ENCODE measurements around the gene NAV3.

The NAV3 gene

DNA sequence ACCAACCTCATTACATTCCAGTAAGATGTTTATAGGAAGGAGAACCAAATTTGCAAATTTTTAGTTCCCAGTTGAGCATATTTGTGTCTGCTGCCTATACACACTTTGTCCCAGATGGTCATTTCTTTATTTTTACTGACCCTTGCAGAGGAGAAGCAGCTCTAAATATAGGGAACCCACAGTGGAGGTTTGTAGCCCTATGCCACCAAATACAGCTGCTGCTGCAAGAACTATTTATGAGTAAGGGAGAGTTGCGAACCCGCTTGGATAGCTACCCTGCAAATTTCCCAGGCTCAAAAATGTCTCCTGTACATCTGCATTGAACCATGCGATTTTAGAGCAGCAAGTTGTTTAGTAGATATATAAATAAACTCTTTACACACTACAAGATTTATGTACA lies 48.2 kb downstream of the NAV3 start:
- TF ChIP-seq ZNF274 (IDR thresholded peaks at IDR 0.05; ENCODE audit: low read depth, low read length) = no peak

DNA sequence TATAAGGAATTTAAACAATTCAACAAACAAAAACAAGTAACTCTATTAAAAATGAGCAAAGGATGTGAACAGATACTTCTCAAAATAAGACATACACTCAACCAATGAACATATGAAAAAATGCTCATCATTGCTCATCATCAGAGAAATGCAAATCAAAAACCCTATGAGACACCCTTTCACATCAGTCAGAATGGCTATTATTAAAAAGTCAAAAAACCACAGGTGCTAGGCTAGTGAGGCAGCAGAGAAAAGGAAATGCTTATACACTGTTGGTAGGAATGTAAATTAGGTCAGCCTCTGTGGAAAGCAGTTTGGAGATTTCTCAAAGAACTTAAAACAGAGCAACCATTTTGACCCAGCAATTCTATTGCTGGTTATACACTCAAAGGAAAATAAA lies 52.0 kb downstream of the NAV3 start:
- H3K4me3 ChIP-seq (ENCODE audit: low read length) = no peak overlapping the region
- no peak for TF ChIP-seq ZNF274 (IDR thresholded peaks at IDR 0.05; ENCODE audit: low read depth, low read length)

More for the DNA sequence above, 48.2 kb downstream of the NAV3 start:
- H3K4me3 ChIP-seq (ENCODE audit: low read length) = no peak overlapping the region

DNA sequence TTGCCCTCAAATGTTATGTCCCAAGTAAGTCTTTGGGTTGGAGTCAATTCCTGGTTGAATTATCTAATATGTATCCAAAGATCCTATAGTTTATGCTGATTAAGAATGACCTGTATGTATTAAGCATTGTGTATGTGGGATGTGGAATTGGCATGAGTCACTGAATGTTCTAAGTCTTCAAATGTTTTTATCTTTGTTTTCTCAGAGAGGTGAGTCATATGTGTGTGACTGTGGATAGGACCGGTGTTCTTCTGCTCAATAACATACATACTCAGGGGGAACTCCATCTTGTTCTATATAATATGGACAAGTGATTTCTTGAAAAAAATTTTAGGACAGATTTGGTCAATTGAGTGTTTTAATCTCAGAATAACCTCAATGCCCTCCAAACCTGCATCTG lies 57.9 kb downstream of the NAV3 start:
- no peak overlapping the region for H3K4me3 ChIP-seq (ENCODE audit: low read length)
- TF ChIP-seq ZNF274 (IDR thresholded peaks at IDR 0.05; ENCODE audit: low read depth, low read length) = no peak

DNA sequence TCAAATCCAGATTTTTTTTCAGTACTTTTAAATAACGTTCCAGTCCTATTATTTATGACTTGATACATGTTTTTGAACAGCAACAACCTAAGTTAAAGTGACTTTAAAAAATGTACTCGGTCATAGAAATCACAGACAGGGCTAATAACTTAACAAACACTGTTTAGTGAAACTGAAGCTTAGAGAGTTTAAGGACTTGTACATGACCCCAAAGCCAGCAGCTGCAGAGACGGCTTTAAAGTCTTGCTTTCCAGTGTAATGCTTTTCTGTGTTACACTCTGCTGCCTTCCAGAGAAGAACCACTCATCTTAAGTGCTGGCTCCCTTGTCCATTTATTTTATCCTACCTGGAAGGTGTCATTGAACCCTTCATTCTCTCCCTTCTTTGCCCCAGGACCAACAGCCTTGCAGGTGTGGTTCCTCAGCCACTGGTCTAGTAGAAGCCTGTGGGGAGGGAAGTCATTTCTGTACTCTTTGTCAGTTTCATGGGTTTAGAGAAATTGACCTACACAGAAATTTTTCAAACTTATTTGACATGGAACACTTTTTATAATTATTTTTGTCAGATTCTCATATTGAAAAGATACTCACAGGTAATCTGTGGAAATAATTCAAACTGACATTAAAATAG lies 60.9 kb downstream of the NAV3 start:
- H3K4me3 ChIP-seq (ENCODE audit: low read length) = no peak overlapping the region
- no peak for TF ChIP-seq ZNF274 (IDR thresholded peaks at IDR 0.05; ENCODE audit: low read depth, low read length)

DNA sequence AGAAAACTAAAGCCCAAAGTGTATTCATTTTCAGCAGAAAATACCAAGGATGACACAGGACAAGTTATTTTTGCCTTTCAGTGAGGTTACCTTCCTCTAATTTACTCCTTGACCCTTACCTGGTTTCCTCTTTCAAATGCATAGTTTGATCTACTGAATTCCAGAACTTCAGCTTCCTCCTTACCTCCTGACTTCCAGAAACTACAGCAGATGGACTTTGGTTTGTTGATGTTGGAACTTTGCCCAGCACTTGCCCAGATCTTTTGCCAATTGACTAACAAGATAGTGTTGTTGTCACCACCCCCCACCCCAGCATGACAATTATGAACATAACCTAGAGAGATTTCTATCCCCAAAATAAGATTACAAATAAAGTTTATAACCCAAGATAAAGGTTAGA lies 63.2 kb downstream of the NAV3 start:
- no peak for TF ChIP-seq ZNF274 (IDR thresholded peaks at IDR 0.05; ENCODE audit: low read depth, low read length)
- no peak overlapping the region for H3K4me3 ChIP-seq (ENCODE audit: low read length)

DNA sequence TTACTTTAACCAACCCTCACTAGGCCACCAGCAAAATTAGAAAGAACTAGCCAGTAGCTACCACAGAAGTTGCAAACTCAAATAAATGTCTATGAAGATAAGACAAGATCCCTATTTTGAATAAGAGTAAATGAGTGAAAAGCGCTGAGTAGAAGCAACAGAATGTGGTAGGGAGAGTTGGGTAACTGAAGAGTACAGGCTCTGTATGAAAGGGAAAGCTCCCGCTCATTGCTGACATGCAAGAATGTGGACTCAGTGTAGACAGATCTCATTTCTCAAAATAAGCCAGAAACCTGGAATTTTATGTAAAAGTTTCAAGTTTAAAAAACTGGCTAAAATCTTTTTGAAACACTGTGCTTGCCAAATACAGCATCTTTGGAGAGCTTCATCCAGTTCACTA lies 63.9 kb downstream of the NAV3 start:
- H3K4me3 ChIP-seq (ENCODE audit: low read length) = no peak overlapping the region
- TF ChIP-seq ZNF274 (IDR thresholded peaks at IDR 0.05; ENCODE audit: low read depth, low read length) = no peak

DNA sequence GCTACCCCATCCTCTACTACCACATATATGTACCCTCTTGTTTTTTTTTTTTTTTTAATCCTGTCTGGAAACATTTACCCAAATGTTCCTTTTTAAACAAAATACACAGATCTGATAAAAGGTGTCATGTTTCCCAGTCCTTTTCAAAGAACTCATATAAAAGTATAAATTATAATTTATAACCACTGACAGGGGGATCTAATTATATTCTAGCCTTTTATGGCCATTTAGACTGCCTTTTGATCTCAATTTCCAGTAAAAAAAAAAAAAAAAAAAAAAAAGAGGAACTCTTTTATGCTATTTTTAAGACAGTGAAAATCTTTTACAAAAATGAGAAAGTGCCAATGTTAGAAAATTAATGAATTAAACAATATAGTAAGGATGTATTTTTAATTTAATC lies 65.0 kb downstream of the NAV3 start:
- TF ChIP-seq ZNF274 (IDR thresholded peaks at IDR 0.05; ENCODE audit: low read depth, low read length) = no peak
- H3K4me3 ChIP-seq (ENCODE audit: low read length) = no peak overlapping the region

DNA sequence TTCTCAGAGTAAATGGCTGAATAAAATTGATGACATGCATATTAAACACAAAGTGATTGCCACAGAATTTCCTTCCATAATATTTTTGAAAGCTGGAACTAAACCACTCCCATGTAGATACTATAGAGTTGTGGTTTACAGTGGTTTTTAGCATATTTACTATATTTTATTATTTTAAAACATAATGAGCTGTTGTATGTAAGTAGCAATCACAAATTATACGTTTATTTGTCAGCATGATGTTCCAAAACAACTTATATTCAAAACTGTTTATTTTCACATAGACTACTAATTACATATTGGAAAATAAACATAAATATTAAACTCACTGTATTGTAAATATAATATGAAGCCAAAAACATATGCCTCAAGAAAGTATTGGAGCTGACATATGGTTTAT lies 77.2 kb downstream of the NAV3 start:
- H3K4me3 ChIP-seq (ENCODE audit: low read length) = no peak overlapping the region
- TF ChIP-seq ZNF274 (IDR thresholded peaks at IDR 0.05; ENCODE audit: low read depth, low read length) = no peak

DNA sequence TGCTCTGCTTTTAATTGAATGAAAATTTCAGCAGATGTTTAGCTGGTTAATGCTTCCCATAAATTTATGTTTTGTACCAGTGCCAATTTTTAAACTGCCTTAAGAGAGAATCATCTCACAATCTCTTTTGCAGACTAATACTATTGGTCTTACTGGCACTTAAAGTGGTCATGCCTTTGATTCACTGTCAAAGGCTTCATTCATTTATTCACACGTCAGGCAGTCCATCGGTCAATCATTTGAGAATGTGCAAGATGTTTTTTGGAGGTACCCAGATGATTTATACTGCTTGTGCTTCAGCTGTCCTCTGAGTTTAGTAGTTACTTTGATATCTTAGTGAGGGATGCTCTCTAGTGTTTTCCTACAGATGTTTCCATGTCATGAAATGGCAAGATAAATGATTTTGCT lies 83.4 kb downstream of the NAV3 start:
- no peak overlapping the region for H3K4me3 ChIP-seq (ENCODE audit: low read length)
- no peak for TF ChIP-seq ZNF274 (IDR thresholded peaks at IDR 0.05; ENCODE audit: low read depth, low read length)

DNA sequence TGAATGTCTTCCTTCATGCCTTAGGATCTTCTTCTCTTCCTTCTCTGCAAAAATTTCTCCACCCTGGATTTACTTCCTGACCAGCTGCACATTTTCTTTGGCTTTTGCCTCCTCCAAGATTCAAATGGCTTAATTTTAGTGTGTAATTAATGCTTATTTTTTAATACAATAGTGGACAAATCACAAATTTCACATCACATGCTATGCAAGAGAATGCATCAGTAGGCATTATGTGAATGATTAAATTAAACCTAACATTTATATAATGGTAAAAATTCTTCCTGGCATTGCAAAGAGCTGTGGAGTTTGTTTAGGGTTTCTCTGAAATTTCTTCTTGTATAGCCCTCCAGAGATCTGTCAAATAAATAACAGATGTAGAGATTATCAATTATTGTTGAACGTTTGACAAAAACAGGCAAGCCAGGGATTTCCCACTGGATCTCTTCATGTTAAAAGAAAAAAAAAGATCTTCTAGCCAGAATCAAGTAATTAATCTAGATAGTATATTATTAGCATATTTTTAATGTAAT lies 84.4 kb downstream of the NAV3 start:
- TF ChIP-seq ZNF274 (IDR thresholded peaks at IDR 0.05; ENCODE audit: low read depth, low read length) = no peak
- no peak overlapping the region for H3K4me3 ChIP-seq (ENCODE audit: low read length)

DNA sequence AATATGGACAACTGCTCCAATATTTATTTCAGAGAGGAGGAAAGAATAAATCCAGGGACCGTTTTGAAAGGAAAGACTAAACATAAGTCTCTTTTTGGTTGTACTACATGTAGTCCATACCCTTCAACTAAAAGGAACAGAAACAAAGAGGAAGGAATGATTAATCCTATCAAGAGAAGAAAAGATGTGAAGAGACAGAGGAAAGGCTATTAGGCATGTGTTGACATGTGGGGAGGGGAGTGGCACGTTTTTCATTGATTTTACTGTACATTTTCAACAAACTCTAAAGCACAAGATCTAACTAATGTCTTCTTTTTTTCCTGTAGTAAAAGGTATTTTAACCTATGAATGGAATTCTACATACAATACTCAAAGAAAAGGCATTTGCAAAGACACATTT lies 85.6 kb downstream of the NAV3 start:
- TF ChIP-seq ZNF274 (IDR thresholded peaks at IDR 0.05; ENCODE audit: low read depth, low read length) = no peak
- no peak overlapping the region for H3K4me3 ChIP-seq (ENCODE audit: low read length)

DNA sequence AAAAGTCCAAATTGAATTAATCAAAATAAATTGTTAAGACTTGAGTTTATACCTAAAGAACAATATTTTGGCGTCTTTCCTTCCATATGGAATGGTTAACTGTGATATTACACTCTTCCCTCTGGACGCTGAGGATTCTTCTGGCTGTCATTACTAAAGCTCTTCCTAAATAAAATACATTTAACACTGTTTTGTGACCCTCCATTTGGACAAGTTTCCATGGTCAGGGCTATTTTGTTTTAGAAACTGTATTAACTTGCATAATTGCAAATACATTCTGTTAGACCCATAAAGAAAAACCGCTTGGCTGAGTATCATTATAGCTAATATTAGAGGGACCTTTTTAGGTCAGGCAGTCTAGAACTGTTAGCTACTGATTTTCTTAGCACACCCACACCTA lies 87.4 kb downstream of the NAV3 start:
- no peak for TF ChIP-seq ZNF274 (IDR thresholded peaks at IDR 0.05; ENCODE audit: low read depth, low read length)
- H3K4me3 ChIP-seq (ENCODE audit: low read length) = no peak overlapping the region

DNA sequence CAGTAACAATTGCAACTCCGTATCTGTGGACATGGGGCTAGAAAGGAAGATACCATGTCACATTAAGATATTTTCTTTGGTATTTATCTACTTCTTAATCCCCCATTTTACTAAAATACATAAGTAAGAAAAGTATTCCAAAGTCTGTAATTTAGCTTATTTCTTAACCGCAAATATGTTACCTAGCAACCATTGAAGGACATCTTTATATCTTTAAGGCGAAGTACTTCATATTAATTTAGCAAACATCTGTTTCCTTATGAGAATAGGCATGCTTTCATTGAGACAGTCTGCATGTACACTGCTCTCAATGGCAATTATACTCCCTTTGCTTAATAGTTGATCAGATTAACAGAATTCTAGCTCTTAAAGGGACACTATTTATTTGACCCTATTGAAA lies 88.8 kb downstream of the NAV3 start:
- H3K4me3 ChIP-seq (ENCODE audit: low read length) = no peak overlapping the region
- no peak for TF ChIP-seq ZNF274 (IDR thresholded peaks at IDR 0.05; ENCODE audit: low read depth, low read length)

DNA sequence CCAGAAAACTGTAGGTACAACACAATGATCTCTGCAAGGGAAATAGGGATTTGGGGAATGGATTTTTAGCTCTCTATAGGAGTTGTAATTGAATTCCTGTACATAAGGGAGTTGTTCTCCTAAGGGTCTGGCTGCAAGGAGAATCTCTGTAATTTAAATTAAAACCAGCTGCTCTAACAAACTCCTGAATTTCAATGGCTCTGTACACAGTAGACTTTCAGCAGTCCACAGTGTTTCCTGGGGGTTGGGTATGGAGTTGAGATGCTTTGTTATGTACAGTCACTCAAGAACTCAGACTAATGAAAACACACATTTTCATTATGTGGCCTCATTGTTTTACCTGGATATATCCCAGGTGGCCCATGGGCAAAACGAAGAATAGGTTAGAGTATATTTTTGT lies 93.2 kb downstream of the NAV3 start:
- no peak overlapping the region for H3K4me3 ChIP-seq (ENCODE audit: low read length)
- no peak for TF ChIP-seq ZNF274 (IDR thresholded peaks at IDR 0.05; ENCODE audit: low read depth, low read length)

DNA sequence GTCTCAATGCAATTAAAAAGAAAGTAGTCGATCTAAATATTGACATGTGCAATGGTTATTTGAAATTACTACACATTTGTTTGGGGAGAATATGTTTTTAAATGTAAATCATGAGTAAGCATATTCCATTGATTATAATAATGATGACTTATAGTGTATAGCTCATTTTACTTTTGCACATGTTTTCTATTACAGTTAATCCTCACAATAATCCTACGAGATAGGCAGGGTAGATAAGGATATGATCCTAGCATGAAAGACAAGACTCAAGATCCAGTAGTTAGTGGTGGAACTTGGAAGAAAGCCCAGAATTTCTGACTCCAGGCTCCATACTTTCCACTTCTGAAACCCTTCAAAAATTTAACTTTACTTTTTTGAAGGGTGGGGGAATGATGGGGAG lies 94.0 kb downstream of the NAV3 start:
- TF ChIP-seq ZNF274 (IDR thresholded peaks at IDR 0.05; ENCODE audit: low read depth, low read length) = no peak
- no peak overlapping the region for H3K4me3 ChIP-seq (ENCODE audit: low read length)

DNA sequence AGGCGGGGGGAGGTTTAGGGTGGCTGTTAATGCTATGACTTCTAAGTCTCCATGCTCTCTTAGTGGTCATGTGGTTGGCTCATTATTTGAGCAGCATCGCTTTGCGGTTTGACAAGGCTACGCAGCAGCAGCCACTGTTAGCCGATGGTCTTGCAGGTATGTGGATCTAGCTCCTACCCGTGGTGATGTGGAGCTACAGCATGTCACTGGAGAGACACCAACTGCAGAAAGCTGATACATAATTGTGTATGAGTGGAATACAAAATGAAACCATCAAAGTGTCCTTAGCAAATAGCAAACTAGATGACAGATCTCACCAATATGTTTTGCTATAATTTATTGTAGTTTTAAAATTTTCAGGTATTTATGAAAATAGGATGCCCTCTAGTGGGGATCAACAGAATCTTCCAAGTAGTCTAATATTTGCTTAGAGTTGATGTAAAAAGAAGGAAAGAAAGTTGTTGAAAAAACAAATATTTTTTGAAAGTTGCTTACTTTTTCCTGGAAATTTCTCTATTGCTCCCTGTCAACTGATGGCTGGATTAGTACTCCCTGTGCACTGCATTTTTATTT lies 94.9 kb downstream of the NAV3 start:
- no peak overlapping the region for H3K4me3 ChIP-seq (ENCODE audit: low read length)
- TF ChIP-seq ZNF274 (IDR thresholded peaks at IDR 0.05; ENCODE audit: low read depth, low read length) = no peak

Data from GM08714 (cell line).